Heart right ventricle (tissue), 16 donors: Measurements from ENCODE around the gene FFAR1. TPM values are rescaled to one million over a fixed set of nuclear protein-coding genes. Genes with fewer than 3 reads are reported as not detected.
"Not testable (repeated sequence)": the region's sequence is repeated elsewhere in the genome, so short reads cannot be mapped to it uniquely, and the experiment has no call there.

Source experiments
- ATAC-seq, 8 donors: fragments of 200-7000 bp; cut with Tn5 transposase; one replicate each; pipeline ENCODE4 v1.9.1; 2020; ENCODE audit warnings: mild to moderate bottlenecking in 8 of 8, moderate library complexity in 8 of 8, moderate number of reproducible peaks in 1 of 8
- DNase-seq, 2 donors: peaks; one replicate each; pipeline ENCODE4 v3.0.0-alpha.2; 2020
- H3K27ac ChIP-seq, 10 donors: fragments of 200-600 bp; sonication (generic) in 2 of 10; one replicate each; pipeline versions ENCODE4 v1.5.0 to v1.8.0; 2020 to 2022; ENCODE audit warnings: mild to moderate bottlenecking in 3 of 10
- H3K27me3 ChIP-seq, 7 donors: fragments of 200-600 bp; one replicate each; pipeline ENCODE4 v1.8.0; 2021 to 2022; ENCODE audit warnings: mild to moderate bottlenecking in 2 of 7
- H3K36me3 ChIP-seq, 9 donors: fragments of 200-600 bp; sonication (generic) in 1 of 9; one replicate each; pipeline versions ENCODE4 v1.5.0 to v1.8.0; 2020 to 2022; ENCODE audit warnings: mild to moderate bottlenecking in 2 of 9
- H3K4me1 ChIP-seq, 9 donors: fragments of 200-600 bp; sonication (generic) in 1 of 9; one replicate each; pipeline versions ENCODE4 v1.5.0 to v1.8.0; 2020 to 2022; ENCODE audit warnings: mild to moderate bottlenecking in 4 of 9
- H3K4me3 ChIP-seq, 10 donors: fragments of 200-600 bp; sonication (generic) in 2 of 10; one replicate each; pipeline versions ENCODE4 v1.5.0 to v1.8.0; 2020 to 2022; ENCODE audit warnings: mild to moderate bottlenecking in 7 of 10, moderate library complexity in 2 of 10
- H3K9me3 ChIP-seq, 11 donors: fragments of 200-600 bp in 10 of 11; sonication (generic) in 2 of 11; one replicate each; pipeline versions ENCODE4 v1.5.0 to v1.8.0; 2013 to 2022; ENCODE audit warnings: mild to moderate bottlenecking in 2 of 11, control low read depth in 1 of 11, moderate library complexity in 1 of 11
- CTCF ChIP-seq, 9 donors: fragments of 200-600 bp; sonication (generic) in 2 of 9; IDR thresholded peaks; one replicate each; pipeline versions ENCODE4 v1.5.0 to v1.8.0; 2021 to 2022; ENCODE audit warnings: antibody characterized with exemption in 9 of 9, mild to moderate bottlenecking in 5 of 9, moderate library complexity in 1 of 9
- WGBS, 2 donors: extraction: QIAGEN DNeasy Blood & Tissue Kit; methylation state at CpG; one replicate each; pipeline ENCODE4 v1.1.7; 2013; ENCODE audit warnings: inconsistent platforms in 1 of 2; 5-methylcytosine and 5-hydroxymethylcytosine counted together
- intact Hi-C, 10 donors: fragments of 100-400 bp; cut with DNase I; formaldehyde crosslinking; loops; one replicate each; pipeline versions ENCODE4 v1.11.1 to v1.14.2; 2022
- polyA plus RNA-seq, 2 donors: library from polyadenylated mRNA; stranded (reverse); fragments of 200-250 nt; gene quantifications; one replicate each; pipeline ENCODE4 v1.2.3, GENCODE V29; 2013
- total RNA-seq, 10 donors: library from RNA; stranded (reverse); fragmentation: NEBNext Ultra II Directional in 3 of 10; extraction: Animal tissue kit (Norgen Biotek cat#: 25700) in 3 of 10; gene quantifications; one replicate each; pipeline versions ENCODE4 v1.2.1 to v1.2.4, GENCODE V29; 2021 to 2023
- donor health status: Arrhythmogenic right ventricular cardiomyopathy.
- donor health status: ischemic (EF 13 %, LVEDD 7.1; RV severe dilation, severe dysfunction).
- donor health status: healthy with polysubstance abuse.
- donor health status: DM: no; HTN: yes; CAD: no.
- donor health status: DM: no; HTN: no; CAD: no.
- donor health status: ischemic (EF 25% LVEDD 6.9; RV normal size, moderate dysfunction).
- donor health status: ischemic (EF 25% LVEDD 5.7; RV mildly dilated, moderate dysfunction).
- donor health status: healthy.
- donor health status: DM: yes; HTN: yes; CAD: no.
- donor health status: Ischemic cardiomyopathy.
- donor health status: ischemic (EF 35%, LVEDD 5.7; RV mildly dilated, moderate dysfunction).
- donor health status: nonischemic (EF 11% LVEDD 7.7; RV severe dilation, severe dysfunction).
- donor health status: DM: yes; HTN: yes; CAD: no.
- donor health status: PGD.
- donor health status: ischemic (EF 29% LVEDD 5.4; RV normal size, mild dysfunction).
- donor health status: nonischemic (EF 23%, LVEDD 6.1; RV moderate dilation, normal function).

Gene FFAR1
- total and polyA plus RNA-seq, 12 donors, result not detected

GRCh38 chr19:35373492-35373891 lies 25.8 kb downstream of the FFAR1 start:
- ATAC-seq, result no peak
- H3K27me3 ChIP-seq, result peaks cover 0 to 5% (median 0%) of the 10 kb centered on the region in 7 donors
- 88 to 93% methylated on average over 7 of the region's 7 CpGs for WGBS, 2 donors
- H3K4me3 ChIP-seq, result no peak overlapping the region
- H3K36me3 ChIP-seq, result no peaks in the 10 kb centered on the region
- peaks cover 0 to 6% (median 0%) of the 10 kb centered on the region in 9 donors for H3K4me1 ChIP-seq
- H3K27ac ChIP-seq, result no peak overlapping the region
- no peak for TF ChIP-seq CTCF (IDR thresholded peaks at IDR 0.05)
- intact Hi-C loops, result no loop called here
- DNase-seq, result no peak
- H3K9me3 ChIP-seq, result peaks cover 0 to 13% (median 0%) of the 10 kb centered on the region in 11 donors

- DNase-seq, H3K36me3 ChIP-seq, ATAC-seq, H3K27me3 ChIP-seq, H3K4me3 ChIP-seq, H3K4me1 ChIP-seq, intact Hi-C loops, H3K27ac ChIP-seq: not testable (repeated sequence)
- peaks cover 0 to 10% (median 0%) of the 10 kb centered on the region in 11 donors for H3K9me3 ChIP-seq
Observed at GRCh38 chr19:35374031-35374430, 26.3 kb downstream of the FFAR1 start.

GRCh38 chr19:35375505-35376307 lies 28.0 kb downstream of the FFAR1 start:
- no peak for ATAC-seq
- WGBS, 2 donors, result 87 to 89% methylated on average over 12 of the region's 12 CpGs
- intact Hi-C loops, result no loop called here

GRCh38 chr19:35377656-35378055 lies 30.0 kb downstream of the FFAR1 start:
- intact Hi-C loops, result no loop called here

More at GRCh38 chr19:35375505-35376307, 28.0 kb downstream of the FFAR1 start:
- TF ChIP-seq CTCF (IDR thresholded peaks at IDR 0.05), result no peak
- Histone ChIP-seq H3K9me3 (peaks cover 0 to 4% (median 0%) of the 10 kb centered on the region in 11 donors), H3K27me3 (peaks cover 0 to 5% (median 0%) of the 10 kb centered on the region in 7 donors), H3K4me3 (no peak overlapping the region), H3K4me1 (peaks cover 0 to 11% (median 0%) of the 10 kb centered on the region in 9 donors), H3K36me3 (no peaks in the 10 kb centered on the region), H3K27ac (no peak overlapping the region)
- no peak for DNase-seq

More at GRCh38 chr19:35377656-35378055, 30.0 kb downstream of the FFAR1 start:
- peak in 1 of 8 donors; percentile 40 for ATAC-seq
- WGBS, 2 donors, result 47 to 60% methylated on average over 1 of the region's 1 CpG
- peaks cover 0 to 12% (median 0%) of the 10 kb centered on the region in 7 donors for H3K27me3 ChIP-seq
- TF ChIP-seq CTCF (IDR thresholded peaks at IDR 0.05), result no peak
- no peaks in the 10 kb centered on the region for H3K36me3 ChIP-seq
- no peak overlapping the region for H3K4me3 ChIP-seq
- peaks cover 0 to 14% (median 0%) of the 10 kb centered on the region in 9 donors for H3K4me1 ChIP-seq
- H3K27ac ChIP-seq, result peak overlapping the region in 1 of 10 donors; percentile 9
- H3K9me3 ChIP-seq, result peaks cover 0 to 4% (median 0%) of the 10 kb centered on the region in 11 donors
- DNase-seq, result peak in 1 of 2 donors; percentile 33
